HTERT RPE-1 (cell line): ENCODE measurements around the gene KCNJ4.
"Not testable (repeated sequence)": the region's sequence is repeated elsewhere in the genome, so short reads cannot be mapped to it uniquely, and the experiment has no call there.

Experiments used
- in situ Hi-C: fragments of 300-500 bp; cut with MboI; formaldehyde crosslinking; loops from 4 replicates; pipeline ENCODE4 v1.14.3; 2020; ENCODE audit warnings: low sequenced_read_pairs

KCNJ4 gene

GRCh38 chr22:38389428-38389818 lies 65.6 kb downstream of the KCNJ4 start:
- in situ Hi-C loops: not testable (repeated sequence)

GRCh38 chr22:38388506-38389427 lies 66.2 kb downstream of the KCNJ4 start:
- in situ Hi-C loops: not testable (repeated sequence)

DNA sequence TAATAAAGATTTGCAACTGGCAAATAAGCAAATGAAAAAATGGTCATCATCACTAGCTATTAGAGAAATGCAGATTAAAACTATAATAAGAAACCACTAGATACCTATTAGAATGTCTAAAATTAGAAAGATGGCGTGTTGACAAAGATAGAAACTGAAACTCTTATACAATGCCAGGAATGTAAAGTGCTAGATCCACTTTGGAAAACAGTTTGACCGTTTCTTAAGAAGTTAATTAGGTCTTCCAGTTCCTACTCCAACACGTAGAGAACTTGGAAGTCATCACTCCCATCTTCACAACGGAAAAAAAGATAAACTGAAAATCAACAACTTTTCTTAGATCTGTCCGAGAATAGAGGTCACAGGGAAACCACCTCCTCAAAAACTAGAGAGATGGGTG lies 68.1 kb downstream of the KCNJ4 start:
- in situ Hi-C loops: not testable (repeated sequence)

DNA sequence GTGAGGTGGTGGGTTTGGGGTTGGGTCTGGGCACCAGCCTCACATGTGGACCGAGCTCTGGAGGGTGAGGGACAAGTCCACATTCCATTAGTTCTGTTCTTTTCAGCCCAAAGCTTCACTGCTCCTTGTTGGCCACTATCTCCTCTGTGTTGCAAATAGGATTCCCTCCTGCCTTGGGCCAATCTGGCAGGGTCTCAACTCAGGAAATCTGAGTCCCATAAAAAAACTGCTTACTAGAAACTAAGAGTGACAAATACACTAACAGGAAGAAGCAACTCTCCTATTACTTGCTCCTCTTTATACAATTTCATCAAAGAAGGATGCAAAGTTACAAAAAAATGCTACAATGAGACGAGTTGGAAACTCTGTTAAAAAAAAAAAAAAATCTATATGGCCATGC lies 71.6 kb downstream of the KCNJ4 start:
- in situ Hi-C loops: no loop called here

- in situ Hi-C loops: not testable (repeated sequence)
These were observed 73.6 kb downstream of the KCNJ4 start for GRCh38 chr22:38381371-38381770.
